Stomach (tissue), 4 donors: ENCODE results near the gene CHST5.

Experiments
- CTCF ChIP-seq, 7 experiments: fragments of 450-650 bp in 4 of 7; fragments of 200-600 bp in 3 of 7; sonication (generic) in 3 of 7; IDR thresholded peaks; one replicate each; pipeline ENCODE4 v1.5.1; 2016 to 2019; ENCODE audit warnings: antibody characterized with exemption in 7 of 7, control low read depth in 2 of 7, mild to moderate bottlenecking in 1 of 7
- EP300 ChIP-seq: sonication (generic); formaldehyde crosslinking; IDR thresholded peaks from one replicate; pipeline ENCODE4 v1.6.1; 2017; ENCODE audit warnings: antibody characterized with exemption

- TF ChIP-seq CTCF (IDR thresholded peaks at IDR 0.05) (no peak), EP300 (no peak)
Measured at GRCh38 chr16:75502916-75503605, 32.8 kb downstream of the CHST5 start.
